Cerebellar cortex (tissue), 1 donor: Measurements from ENCODE around the gene MTARC1.

Source experiments
- DNase-seq: peaks from one replicate; pipeline ENCODE4 v3.0.0-alpha.2; 2015; ENCODE audit warnings: low spot score

The MTARC1 gene

GRCh38 chr1:220770245-220770913 lies 16.3 kb upstream of the MTARC1 start:
- DNase-seq: no peak

DNA sequence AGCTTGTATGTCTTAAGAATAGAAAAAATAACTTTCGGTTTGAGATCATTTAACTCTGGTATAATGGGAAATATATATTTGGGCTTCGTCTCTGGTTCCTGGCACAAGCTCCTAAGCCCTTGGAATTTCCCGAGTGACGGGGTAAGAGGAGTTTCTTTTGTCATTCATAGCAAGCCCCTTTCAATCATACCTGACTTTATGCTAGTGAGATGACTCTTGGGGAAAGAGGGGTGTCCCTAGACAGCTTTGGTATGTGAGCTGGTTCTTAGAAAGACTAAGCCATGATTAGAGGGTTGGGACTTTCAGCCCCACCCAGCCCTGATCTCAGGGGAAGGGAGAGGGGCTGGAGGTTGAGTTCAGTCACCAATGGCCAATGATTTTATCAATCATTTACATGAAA lies 13.9 kb upstream of the MTARC1 start:
- no peak for DNase-seq

DNA sequence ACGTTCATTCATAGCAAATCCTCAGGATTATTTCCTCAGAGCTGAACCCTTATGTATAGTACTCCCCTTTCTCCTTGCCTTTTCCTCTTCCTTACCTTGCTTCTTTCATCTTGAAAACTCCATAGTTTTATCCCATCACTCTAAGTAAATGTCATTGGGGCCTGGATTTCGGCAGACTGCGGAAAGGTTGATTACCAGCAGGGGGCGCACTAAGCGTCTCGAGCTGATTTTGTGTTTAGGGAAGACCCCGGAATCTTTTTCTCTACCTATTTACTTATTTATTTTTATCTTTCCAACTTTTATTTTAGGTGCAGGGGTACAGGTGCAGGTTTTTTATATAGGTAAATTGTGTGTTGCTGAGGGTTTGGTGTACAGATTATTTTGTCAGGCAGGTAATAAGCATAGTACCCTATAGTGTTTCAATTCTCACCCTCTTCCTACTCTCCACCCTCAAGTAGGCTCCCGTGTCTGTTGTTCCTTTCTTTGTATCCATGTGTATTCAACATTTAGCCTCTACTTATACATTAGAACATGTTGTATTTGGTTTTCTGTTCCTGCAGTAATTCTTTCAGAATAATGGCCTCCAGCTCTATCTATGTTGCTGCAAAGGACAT lies 11.4 kb upstream of the MTARC1 start:
- peak; percentile 41 for DNase-seq

DNA sequence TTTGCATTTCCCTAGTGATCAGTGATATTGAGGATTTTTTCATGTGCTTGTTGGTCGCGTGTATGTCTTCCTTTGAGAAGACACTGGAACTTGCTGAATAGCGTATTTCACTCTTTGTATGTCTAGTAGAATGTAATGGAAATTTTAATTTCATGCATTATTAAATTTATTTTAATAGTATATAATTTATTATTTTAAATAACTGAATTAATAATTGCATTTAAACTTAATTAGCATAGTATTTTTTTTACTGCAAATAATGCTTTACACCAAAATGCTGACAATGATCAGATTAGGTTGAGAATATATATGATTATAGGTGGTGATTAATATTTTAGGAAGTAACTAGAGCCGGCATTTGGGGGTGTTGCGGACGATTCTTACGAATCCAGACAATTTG lies 10.5 kb upstream of the MTARC1 start:
- DNase-seq: no peak

DNA sequence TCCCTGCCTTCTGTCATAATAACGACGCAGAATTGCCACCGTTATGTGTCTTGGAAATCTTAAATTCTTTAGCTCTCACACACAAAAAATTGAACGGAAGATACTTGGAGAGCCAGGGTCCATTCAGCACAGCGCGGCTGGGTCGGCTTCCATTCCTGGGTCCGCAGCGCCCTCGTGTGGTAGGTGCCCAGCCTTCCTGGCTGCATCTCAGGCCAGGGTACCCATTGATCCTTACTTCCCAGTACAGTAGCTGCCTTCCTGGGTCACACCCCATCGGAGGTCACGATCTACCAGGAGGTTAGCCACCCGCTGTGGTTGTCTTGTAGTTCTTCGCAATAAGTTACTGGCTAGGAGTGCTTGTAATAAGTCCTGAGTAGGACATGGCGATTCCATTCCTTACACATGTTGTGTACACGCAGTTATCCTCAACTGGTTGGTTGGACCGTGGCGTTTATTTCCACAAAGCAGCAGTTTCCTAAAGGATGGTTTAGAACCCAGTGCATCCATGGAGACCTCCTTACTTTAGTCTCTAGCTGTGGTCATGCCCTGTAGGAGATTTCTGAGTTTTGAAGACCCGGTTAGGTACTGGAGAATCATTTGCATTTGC lies 9.9 kb upstream of the MTARC1 start:
- peak; percentile 79 for DNase-seq

- no peak for DNase-seq
Observed at GRCh38 chr1:220783453-220783852, 3.3 kb upstream of the MTARC1 start.

- no peak for DNase-seq
Observed at GRCh38 chr1:220784751-220785150, 2.0 kb upstream of the MTARC1 start.

DNA sequence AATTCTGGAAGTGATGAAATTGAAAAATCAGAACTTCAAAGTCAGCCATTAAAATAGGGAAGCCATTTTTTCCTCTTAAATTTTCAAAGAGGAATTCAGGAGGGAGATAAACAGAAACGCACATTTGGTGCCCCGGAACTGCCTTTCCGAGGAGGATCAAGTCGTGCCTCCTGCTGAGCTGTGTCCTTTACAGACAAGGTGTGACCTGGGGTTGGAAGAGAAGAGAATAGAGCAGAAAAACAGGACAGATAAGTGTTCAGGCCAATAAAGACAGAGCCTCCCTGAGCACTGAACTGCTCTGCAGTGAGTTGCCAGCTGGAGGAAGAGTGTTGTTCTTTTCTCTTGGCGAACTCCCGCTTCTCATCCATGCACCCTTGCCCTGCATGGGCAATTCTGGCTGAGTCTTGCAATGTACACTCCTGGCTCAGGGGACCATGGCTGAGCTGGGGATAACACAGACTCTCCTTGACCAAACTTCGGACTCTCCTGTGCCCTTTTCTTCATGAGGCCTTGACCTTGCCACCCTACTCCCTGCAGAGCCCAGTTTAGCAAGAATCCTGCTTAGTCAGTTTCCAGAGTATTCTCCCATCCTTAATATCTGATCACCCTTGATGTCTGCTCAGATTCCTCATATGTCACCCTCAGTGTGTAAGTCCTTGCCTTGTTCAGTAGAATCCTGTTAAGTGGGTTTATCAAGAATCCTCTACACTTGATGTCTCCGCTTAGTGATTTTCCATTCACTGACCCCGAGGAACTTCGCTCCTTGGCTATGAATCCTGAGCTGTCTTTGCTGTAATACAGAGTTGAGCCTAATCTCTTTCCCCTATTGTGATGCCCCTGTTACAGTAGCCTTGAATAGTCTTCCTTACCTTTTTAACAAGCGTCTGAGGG lies 1.3 kb upstream of the MTARC1 start:
- DNase-seq: no peak

DNA sequence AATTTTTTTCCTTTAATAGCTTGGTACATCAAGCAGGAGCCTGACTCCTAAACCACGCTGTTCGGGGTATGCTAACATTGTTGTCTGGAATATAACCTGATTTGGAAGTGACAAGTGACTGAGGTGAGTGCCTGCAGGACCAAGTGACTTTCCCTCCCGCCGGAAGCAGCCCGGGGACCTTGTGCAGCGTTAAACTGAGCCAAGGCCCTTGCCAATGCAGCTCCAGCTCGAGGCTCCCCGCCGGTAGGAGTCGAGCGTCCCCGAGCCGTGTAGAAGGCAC lies 716 bp upstream of the MTARC1 start:
- peak; percentile 42 for DNase-seq

- DNase-seq: peak; percentile 44
Observed at GRCh38 chr1:220787069-220787619, 431 bp downstream of the MTARC1 start.

- no peak for DNase-seq
Observed at GRCh38 chr1:220788900-220789299, 2.2 kb downstream of the MTARC1 start.

DNA sequence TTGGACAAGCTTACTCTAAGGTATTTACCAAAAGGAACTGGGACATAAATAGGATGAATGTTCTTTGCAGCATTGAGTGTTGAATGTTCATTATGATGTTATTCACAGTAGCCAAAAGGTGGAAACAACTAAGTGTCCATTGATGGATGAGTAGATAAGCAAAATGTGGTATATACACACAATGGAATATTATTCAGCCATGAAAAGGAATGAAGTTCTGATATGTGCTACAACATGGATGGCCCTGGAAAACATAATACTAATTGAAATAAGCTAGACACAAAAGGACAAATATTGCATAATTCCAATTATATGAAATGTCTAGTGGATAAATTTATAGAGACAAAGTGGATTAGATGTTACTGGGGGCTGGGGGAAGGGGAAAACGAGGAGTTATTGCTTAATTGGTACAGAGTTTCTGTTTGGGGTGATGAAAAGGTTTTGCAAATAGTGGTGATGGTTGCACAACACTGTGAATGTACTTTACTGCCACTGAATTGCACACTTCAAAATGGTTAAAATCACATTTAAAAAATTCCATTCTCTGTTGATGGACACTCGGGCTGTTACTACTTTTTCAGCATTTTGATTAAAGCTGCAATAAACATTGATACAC lies 2.9 kb downstream of the MTARC1 start:
- no peak for DNase-seq

DNA sequence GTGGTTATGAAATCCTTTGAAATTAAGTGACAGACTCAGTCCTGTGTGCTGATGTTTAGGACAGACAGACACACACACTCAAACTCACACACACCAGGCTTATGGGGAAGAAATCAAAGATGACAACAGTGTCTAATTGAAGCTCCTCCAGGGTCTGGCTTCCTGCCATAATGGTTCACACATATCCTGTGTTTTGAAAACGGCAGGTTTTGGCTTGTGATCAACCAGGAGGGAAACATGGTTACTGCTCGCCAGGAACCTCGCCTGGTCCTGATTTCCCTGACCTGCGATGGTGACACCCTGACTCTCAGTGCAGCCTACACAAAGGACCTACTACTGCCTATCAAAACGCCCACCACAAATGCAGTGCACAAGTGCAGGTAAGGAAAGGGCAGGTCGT lies 4.6 kb downstream of the MTARC1 start:
- no peak for DNase-seq

DNA sequence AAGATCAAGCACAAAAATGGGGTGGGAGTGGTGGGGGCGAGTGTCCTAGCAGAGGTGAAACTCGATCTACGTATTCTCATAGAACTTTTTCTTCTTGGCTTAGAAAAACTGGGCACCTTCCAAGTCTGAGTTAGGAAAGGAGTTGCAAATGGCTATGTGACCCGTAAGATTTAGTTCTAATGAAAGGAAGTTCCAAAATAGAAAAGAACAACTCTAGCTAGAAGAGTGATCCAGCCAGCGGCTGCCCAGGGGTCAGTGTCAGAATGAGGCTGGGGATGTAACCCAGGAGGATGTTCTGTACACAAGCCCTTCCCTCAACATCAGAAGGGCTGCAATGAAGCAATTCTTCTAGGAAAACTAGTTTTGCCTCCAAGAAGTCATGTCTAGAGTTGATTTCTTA lies 5.2 kb downstream of the MTARC1 start:
- DNase-seq: no peak

DNA sequence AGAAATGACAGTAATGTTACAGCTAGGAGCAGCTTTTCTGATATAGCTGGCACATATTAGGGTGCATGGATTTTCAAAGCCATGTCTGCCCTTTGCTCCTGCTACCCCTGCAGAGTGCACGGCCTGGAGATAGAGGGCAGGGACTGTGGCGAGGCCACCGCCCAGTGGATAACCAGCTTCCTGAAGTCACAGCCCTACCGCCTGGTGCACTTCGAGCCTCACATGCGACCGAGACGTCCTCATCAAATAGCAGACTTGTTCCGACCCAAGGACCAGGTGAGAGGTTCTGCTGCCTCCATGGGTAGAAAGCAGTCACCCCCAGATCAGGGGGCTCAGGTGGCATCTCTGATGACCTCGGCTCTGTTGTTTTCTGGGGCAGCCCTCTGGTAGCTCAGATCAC lies 9.8 kb downstream of the MTARC1 start:
- DNase-seq: no peak

- DNase-seq: no peak
Observed at GRCh38 chr1:220797044-220797443, 10.3 kb downstream of the MTARC1 start.

DNA sequence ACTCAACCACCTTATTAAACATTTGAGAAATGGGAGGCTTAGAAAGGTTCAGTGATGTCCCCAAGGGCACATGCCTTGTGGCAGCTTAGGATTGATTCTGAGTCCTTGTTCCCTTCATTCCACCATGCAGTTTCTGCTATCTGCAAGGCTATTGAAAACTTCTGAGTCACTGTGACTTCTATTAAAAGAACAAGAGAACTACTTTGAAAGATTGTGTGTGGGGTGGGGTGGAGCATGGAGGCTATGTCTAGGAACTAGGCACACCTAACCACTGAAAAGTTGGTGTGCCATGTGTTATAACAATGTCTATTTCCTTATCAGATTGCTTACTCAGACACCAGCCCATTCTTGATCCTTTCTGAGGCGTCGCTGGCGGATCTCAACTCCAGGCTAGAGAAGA lies 10.8 kb downstream of the MTARC1 start:
- DNase-seq: no peak

DNA sequence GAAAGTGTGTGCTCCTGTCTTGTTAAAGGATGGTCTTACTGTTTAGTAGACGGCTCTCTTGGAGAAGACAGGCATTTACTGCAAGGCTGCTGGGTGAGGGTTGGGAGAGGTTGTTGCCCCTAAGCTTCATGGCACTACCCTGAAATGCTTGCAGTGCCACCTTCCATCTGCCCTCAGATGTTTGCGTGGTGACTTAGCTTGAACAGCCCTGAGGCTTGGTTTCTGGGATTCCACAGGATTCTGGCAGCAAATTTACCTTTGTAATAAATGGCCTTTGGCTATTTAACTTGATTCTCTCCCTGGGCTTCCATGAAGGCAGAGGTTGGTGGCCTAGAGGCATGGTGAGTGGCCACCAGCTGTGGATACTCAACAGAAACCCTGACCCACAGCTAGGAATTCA lies 11.6 kb downstream of the MTARC1 start:
- no peak for DNase-seq

GRCh38 chr1:220800262-220800661 lies 13.5 kb downstream of the MTARC1 start:
- DNase-seq: no peak

GRCh38 chr1:220803401-220804201 lies 16.9 kb downstream of the MTARC1 start:
- DNase-seq: peak; percentile 41

- DNase-seq: no peak
Observed at GRCh38 chr1:220804202-220804586, 17.5 kb downstream of the MTARC1 start.
